BE2C (cell line): Measurements from ENCODE around the gene CCDC187.

Source experiments
- DNase-seq: peaks from one replicate; pipeline ENCODE4 v3.0.0-alpha.2; 2020
- H3K27me3 ChIP-seq: fragments of 250-450 bp; sonication (Bioruptor Pico); 2 replicates; pipeline ENCODE4 v1.5.1; 2020; ENCODE audit warnings: mild to moderate bottlenecking
- H3K36me3 ChIP-seq: fragments of 250-450 bp; sonication (Bioruptor Pico); 2 replicates; pipeline ENCODE4 v1.5.1; 2020; ENCODE audit warnings: mild to moderate bottlenecking
- H3K4me1 ChIP-seq: fragments of 250-450 bp; sonication (Bioruptor Pico); 2 replicates; pipeline ENCODE4 v1.5.1; 2020
- H3K4me3 ChIP-seq: 2 replicates; pipeline ENCODE4 v1.5.1; 2011; ENCODE audit warnings: low read depth, low read length
- H3K9me3 ChIP-seq: fragments of 250-450 bp; sonication (Bioruptor Pico); 2 replicates; pipeline ENCODE4 v1.5.1; 2020
- TF ChIP-seq, protein P1 (sequence below): IDR thresholded peaks from 2 replicates; pipeline ENCODE4 v1.5.1; 2012; ENCODE audit warnings: mild to moderate bottlenecking, low read depth, low read length

Gene CCDC187

DNA sequence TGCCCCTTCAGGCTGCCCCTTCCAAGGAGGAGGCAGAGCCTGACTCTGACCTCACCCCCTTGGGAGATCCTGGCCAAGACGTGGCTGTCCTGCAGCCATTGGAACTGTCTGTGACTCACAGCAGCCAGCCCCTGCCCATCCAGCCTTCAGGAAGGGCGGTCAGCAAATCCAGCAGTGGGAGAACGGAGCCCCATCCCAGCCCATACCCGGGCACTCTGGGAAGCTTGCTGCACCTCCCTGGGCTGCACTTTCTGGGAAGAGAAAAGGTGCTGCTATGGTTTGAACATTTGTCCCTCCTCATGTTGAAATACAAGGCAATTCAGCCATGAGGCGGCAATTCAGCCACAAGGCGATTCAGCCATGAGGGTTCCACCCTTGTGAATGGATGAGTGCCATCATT is 24.4 kb downstream of the CCDC187 start:
- no peak for DNase-seq
- H3K36me3 ChIP-seq: no peaks in the 10 kb centered on the region
- no peaks in the 10 kb centered on the region; the same call in 1 of the 2 replicates for H3K27me3 ChIP-seq
- H3K9me3 ChIP-seq: no peaks in the 10 kb centered on the region
- no peak overlapping the region for H3K4me3 ChIP-seq
- no peaks in the 10 kb centered on the region for H3K4me1 ChIP-seq
- TF ChIP-seq, protein P1, sequence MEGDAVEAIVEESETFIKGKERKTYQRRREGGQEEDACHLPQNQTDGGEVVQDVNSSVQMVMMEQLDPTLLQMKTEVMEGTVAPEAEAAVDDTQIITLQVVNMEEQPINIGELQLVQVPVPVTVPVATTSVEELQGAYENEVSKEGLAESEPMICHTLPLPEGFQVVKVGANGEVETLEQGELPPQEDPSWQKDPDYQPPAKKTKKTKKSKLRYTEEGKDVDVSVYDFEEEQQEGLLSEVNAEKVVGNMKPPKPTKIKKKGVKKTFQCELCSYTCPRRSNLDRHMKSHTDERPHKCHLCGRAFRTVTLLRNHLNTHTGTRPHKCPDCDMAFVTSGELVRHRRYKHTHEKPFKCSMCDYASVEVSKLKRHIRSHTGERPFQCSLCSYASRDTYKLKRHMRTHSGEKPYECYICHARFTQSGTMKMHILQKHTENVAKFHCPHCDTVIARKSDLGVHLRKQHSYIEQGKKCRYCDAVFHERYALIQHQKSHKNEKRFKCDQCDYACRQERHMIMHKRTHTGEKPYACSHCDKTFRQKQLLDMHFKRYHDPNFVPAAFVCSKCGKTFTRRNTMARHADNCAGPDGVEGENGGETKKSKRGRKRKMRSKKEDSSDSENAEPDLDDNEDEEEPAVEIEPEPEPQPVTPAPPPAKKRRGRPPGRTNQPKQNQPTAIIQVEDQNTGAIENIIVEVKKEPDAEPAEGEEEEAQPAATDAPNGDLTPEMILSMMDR: no peak

DNA sequence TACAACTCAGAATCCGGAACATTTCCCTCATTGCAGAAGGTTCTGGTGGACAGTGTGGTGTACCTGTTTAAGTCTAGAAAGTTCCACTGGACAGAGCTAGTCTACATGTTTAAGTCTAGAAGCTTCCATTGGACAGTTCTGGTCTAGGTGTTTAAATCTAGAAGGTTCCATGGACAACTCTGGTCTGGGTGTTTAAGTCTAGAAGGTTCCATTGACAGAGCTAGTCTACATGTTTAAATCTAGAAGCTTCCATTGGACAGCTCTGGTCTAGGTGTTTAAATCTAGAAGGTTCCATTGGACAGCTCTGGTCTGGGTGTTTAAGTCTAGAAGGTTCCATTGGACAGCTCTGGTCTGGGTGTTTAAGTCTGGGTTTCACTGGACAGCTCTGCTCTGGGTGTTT is 25.0 kb downstream of the CCDC187 start:
- Histone ChIP-seq H3K36me3 (no peaks in the 10 kb centered on the region), H3K27me3 (no peaks in the 10 kb centered on the region; the same call in 1 of the 2 replicates), H3K4me1 (no peaks in the 10 kb centered on the region), H3K4me3 (no peak overlapping the region), H3K9me3 (no peaks in the 10 kb centered on the region)
- TF ChIP-seq, protein P1: no peak
- no peak for DNase-seq

DNA sequence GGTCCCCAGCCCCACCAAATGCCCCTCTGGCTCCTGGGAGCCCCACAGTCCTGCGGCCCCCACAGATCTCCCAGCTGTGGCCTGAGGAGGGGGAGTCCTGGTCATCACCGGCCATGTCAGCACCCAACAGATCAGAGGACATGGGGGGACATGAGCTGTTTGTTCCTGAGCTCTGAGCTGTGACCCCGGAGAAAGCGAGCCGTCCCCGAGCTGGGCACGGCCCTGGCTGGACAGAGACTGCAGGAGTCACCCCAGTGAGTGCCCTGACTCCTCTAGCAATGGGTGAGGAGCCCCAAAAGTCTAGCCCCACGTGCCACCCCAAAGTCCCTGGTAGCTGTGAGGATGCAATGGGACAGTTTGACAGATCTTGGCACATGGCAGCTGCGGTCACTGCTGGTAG is 25.7 kb downstream of the CCDC187 start:
- Histone ChIP-seq H3K9me3 (no peaks in the 10 kb centered on the region), H3K36me3 (no peaks in the 10 kb centered on the region), H3K27me3 (no peaks in the 10 kb centered on the region; the same call in 1 of the 2 replicates), H3K4me1 (no peaks in the 10 kb centered on the region), H3K4me3 (no peak overlapping the region)
- TF ChIP-seq, protein P1: no peak
- DNase-seq: no peak

DNA sequence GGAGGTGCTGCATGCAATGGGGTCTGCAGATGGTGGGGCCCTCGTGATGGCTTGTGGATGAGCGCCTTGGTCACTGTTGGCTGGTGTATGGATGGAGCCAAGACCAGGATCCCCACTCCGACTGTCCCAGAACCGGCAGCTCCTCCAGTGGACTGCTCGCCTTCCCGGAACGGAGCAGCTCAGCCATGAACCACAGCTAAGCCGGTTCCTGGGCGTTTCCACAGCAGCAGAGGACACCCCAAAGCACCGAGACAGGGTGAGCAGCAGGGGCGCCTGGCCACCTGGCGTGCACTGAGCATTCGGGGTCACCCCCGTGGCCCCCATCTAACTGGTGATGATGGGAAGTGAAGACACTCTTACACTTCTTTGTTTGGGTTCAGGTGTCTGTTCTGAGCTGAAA is 26.1 kb downstream of the CCDC187 start:
- no peaks in the 10 kb centered on the region for H3K9me3 ChIP-seq
- no peak overlapping the region for H3K4me3 ChIP-seq
- no peaks in the 10 kb centered on the region; the same call in 1 of the 2 replicates for H3K27me3 ChIP-seq
- no peak for DNase-seq
- no peaks in the 10 kb centered on the region for H3K4me1 ChIP-seq
- TF ChIP-seq, protein P1: no peak
- H3K36me3 ChIP-seq: no peaks in the 10 kb centered on the region

DNA sequence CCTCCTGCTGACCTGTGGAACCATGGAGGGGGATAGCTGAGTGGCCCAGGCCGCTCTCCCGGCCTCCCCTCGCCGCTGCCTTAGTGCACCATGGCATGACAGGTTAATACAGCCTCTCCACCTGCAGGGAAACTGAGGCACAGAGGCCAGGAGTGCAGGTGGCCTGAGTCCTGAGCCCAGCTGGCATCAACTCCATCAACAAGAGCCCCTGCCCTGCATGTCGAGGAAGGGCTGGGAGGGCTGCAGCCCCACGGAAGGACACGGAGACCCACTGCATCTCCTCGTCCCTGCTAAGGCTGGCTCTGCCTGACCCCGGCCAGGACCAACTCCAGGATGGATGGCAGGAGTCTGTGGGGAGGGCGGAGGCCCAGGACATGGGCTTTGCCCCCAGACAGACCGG is 27.2 kb downstream of the CCDC187 start:
- DNase-seq: no peak
- Histone ChIP-seq H3K4me1 (no peaks in the 10 kb centered on the region), H3K36me3 (no peaks in the 10 kb centered on the region), H3K4me3 (no peak overlapping the region), H3K9me3 (no peaks in the 10 kb centered on the region), H3K27me3 (no peaks in the 10 kb centered on the region; the same call in 1 of the 2 replicates)
- TF ChIP-seq, protein P1: no peak

DNA sequence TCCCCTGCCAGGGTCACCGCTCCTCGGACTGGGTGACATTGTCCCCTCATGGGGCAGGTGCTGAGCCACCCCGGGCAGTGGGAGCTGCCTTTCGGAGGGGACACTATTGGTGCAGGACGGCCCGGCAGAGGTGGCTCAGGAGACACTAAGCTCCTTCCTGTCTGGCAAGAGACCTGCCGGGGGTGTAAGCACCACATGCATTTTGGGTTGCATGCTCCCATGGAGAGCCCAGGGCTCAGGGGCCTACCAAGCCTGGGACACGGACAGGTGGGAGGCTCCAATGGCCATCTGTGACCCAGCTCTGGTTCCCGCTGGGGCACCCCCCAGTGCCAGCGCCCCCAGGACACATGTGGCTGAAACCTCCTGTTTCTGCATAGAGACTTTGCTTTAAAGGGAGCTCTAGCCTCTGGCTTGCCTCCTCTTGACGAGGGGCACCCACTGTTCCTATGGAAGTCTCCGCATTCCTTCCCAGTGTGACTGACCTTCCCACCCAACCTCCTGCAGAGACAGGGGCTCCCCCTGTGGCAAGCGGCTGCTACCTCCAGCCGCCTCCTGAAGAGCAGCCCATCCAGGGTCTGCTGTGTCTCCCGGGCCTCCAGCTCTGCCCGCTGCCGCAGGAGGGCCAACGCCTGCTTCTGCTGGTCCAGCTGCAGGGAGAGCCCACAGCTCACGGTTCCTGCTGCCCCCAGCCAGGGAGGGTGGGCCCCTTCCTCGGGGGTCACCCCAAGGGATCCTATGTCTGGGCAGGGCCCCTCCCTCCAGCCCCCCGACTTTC is 28.1 kb downstream of the CCDC187 start:
- TF ChIP-seq, protein P1: peak; percentile 20; the same call in 1 of the 2 replicates
- H3K9me3 ChIP-seq: no peaks in the 10 kb centered on the region
- H3K36me3 ChIP-seq: no peaks in the 10 kb centered on the region
- no peaks in the 10 kb centered on the region; the same call in 1 of the 2 replicates for H3K27me3 ChIP-seq
- H3K4me3 ChIP-seq: no peak overlapping the region
- H3K4me1 ChIP-seq: no peaks in the 10 kb centered on the region
- DNase-seq: no peak
